ENCODE data around the gene PRPS2.

The PRPS2 gene

GRCh38 chrX:12819222-12819621 lies 28.0 kb downstream of the PRPS2 start:
- TF ChIP-seq CTCF (IDR thresholded peaks at IDR 0.05; ENCODE audit: borderline replicate concordance, control extremely low read depth, extremely low read depth, insufficient read depth, missing control alignments), result no peak
- in situ Hi-C loops (cut with MboI; ENCODE audit: low sequenced_read_pairs, unreplicated experiment), result loop anchor here (25.0 kb wide), 1 partner anchor 668 kb away; no protein-coding TSS in a partner anchor
- DNase-seq (ENCODE audit: low spot score), result no peak

GRCh38 chrX:12820737-12821136 lies 29.5 kb downstream of the PRPS2 start:
- no peak for DNase-seq (ENCODE audit: low spot score)
- in situ Hi-C loops (cut with MboI; ENCODE audit: low sequenced_read_pairs, unreplicated experiment), result loop anchor here (5.0 to 25.0 kb wide), 2 partner anchors 72 to 667 kb away; no protein-coding TSS in a partner anchor
- no peak for TF ChIP-seq CTCF (IDR thresholded peaks at IDR 0.05; ENCODE audit: borderline replicate concordance, control extremely low read depth, extremely low read depth, insufficient read depth, missing control alignments)

- no peak for TF ChIP-seq CTCF (IDR thresholded peaks at IDR 0.05; ENCODE audit: borderline replicate concordance, control extremely low read depth, extremely low read depth, insufficient read depth, missing control alignments)
- in situ Hi-C loops (cut with MboI; ENCODE audit: low sequenced_read_pairs, unreplicated experiment), result loop anchor here (5.0 to 25.0 kb wide), 2 partner anchors 67 to 662 kb away; no protein-coding TSS in a partner anchor
- no peak for DNase-seq (ENCODE audit: low spot score)
Measured at GRCh38 chrX:12824944-12825343, 33.7 kb downstream of the PRPS2 start.

GRCh38 chrX:12825801-12826200 lies 34.6 kb downstream of the PRPS2 start:
- in situ Hi-C loops (cut with MboI; ENCODE audit: low sequenced_read_pairs, unreplicated experiment), result no loop called here
- TF ChIP-seq CTCF (IDR thresholded peaks at IDR 0.05; ENCODE audit: borderline replicate concordance, control extremely low read depth, extremely low read depth, insufficient read depth, missing control alignments), result no peak
- DNase-seq (ENCODE audit: low spot score), result no peak

GRCh38 chrX:12843061-12843667 lies 52.0 kb downstream of the PRPS2 start:
- no peak for DNase-seq (ENCODE audit: low spot score)
- no peak for TF ChIP-seq CTCF (IDR thresholded peaks at IDR 0.05; ENCODE audit: borderline replicate concordance, control extremely low read depth, extremely low read depth, insufficient read depth, missing control alignments)
- in situ Hi-C loops (cut with MboI; ENCODE audit: low sequenced_read_pairs, unreplicated experiment), result no loop called here

GRCh38 chrX:12843668-12844279 lies 52.6 kb downstream of the PRPS2 start:
- DNase-seq (ENCODE audit: low spot score), result peak; percentile 26
- in situ Hi-C loops (cut with MboI; ENCODE audit: low sequenced_read_pairs, unreplicated experiment), result no loop called here
- TF ChIP-seq CTCF (IDR thresholded peaks at IDR 0.05; ENCODE audit: borderline replicate concordance, control extremely low read depth, extremely low read depth, insufficient read depth, missing control alignments), result no peak
